Measurements from ENCODE around the gene TMED9.
A peak's percentile ranks its signal among the peaks of the same experiment; 100 is the strongest.

Gene TMED9

DNA sequence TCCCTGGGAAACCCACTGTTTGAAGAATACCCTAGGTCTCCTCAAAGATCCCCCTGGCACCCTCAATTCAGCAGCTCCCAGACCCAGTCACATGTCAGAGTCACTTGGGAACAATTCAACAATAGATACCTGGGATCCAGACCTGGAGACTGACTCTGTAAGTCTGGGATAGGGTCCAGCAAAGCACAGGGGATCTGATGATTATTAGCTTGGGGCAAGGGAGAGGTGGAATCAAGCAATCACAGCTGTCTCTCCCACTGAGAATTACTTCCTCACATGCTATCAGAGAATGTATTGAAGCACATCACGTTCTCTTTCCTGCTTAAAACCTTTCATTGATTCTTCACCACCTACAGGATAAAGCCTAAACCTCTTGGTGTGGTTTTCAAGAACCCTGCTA lies 43.5 kb upstream of the TMED9 start:
- Histone ChIP-seq H3K36me3 (peaks cover 0 to 6% (median 0%) of the 10 kb centered on the region in 3 donors), H3K9me3 (no peaks in the 10 kb centered on the region), H3K4me1 (peaks cover 0 to 87% (median 59%) of the 10 kb centered on the region in 4 donors), H3K27me3 (no peaks in the 10 kb centered on the region), H3K27ac (peak overlapping the region in 1 of 2 donors; percentile 51), H3K4me3 (no peak overlapping the region)
- intact Hi-C loops (cut with DNase I; ENCODE audit: low total_unique reads), result no loop called here
- TF ChIP-seq, protein P1, sequence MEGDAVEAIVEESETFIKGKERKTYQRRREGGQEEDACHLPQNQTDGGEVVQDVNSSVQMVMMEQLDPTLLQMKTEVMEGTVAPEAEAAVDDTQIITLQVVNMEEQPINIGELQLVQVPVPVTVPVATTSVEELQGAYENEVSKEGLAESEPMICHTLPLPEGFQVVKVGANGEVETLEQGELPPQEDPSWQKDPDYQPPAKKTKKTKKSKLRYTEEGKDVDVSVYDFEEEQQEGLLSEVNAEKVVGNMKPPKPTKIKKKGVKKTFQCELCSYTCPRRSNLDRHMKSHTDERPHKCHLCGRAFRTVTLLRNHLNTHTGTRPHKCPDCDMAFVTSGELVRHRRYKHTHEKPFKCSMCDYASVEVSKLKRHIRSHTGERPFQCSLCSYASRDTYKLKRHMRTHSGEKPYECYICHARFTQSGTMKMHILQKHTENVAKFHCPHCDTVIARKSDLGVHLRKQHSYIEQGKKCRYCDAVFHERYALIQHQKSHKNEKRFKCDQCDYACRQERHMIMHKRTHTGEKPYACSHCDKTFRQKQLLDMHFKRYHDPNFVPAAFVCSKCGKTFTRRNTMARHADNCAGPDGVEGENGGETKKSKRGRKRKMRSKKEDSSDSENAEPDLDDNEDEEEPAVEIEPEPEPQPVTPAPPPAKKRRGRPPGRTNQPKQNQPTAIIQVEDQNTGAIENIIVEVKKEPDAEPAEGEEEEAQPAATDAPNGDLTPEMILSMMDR (IDR thresholded peaks at IDR 0.05), result no peak
- DNase-seq, result no peak

DNA sequence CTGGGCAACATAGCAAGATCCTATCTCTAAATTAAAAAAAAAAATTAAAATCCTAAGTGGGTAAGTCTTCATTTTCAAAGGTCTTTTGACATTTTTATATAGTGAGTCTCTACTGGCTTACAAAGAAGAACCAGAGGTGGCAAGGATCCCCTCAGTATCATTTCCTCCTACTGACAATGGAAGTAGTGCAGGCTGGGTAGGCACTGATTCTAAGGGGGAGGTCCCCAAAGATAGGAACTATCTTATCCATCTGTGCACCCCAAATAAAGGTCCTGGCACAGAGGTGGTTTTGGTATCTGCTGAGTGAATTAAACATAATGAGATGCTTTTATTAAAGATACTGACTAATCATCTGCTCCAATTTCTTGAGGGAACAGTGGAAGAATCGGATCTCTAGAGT lies 41.9 kb upstream of the TMED9 start:
- DNase-seq, result no peak
- intact Hi-C loops (cut with DNase I; ENCODE audit: low total_unique reads), result no loop called here
- peaks cover 0 to 6% (median 0%) of the 10 kb centered on the region in 3 donors for H3K36me3 ChIP-seq
- H3K27ac ChIP-seq, result peak overlapping the region in 1 of 2 donors; percentile 10
- no peak overlapping the region for H3K4me3 ChIP-seq
- TF ChIP-seq, protein P1 (IDR thresholded peaks at IDR 0.05), result no peak
- H3K27me3 ChIP-seq, result no peaks in the 10 kb centered on the region
- H3K4me1 ChIP-seq, result peaks cover 0 to 71% (median 47%) of the 10 kb centered on the region in 4 donors
- no peaks in the 10 kb centered on the region for H3K9me3 ChIP-seq

DNA sequence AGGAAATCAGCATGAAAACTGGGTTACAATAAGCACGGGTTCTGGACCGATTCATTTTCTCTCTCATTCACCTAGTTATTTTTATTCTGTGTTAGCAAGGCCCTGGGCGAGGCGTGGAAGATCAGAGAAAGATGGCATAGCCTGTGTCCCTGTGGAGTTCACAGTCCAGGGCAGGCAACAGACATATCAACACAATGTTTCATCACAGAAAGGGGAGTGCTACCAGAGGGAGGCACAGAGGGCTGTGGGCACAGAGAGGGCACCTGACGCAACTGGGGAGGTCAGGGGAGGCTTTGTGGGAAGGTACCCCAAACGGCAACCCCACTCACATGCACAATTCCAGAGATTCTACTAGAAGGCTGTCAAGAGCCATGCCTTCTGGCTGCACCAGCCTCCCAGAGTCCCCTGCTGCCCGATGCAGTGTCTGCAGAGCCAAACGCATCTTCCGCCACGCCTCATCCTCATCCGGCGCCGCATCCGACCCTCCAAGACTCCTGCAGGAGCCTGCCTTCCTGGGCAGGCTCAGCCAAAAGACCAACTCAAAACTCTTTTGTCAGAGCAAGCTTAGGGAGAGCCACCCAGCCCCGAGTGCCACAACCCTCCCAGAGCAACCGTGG lies 39.1 kb upstream of the TMED9 start:
- DNase-seq, result no peak
- H3K4me1 ChIP-seq, result peaks cover 0 to 46% (median 24%) of the 10 kb centered on the region in 4 donors
- intact Hi-C loops (cut with DNase I; ENCODE audit: low total_unique reads), result no loop called here
- H3K36me3 ChIP-seq, result peaks cover 0 to 6% (median 0%) of the 10 kb centered on the region in 3 donors
- peak overlapping the region; percentile 98 to 100 for H3K4me3 ChIP-seq
- TF ChIP-seq, protein P1 (IDR thresholded peaks at IDR 0.05), result no peak
- H3K27me3 ChIP-seq, result no peaks in the 10 kb centered on the region
- peak overlapping the region; percentile 92 to 95 for H3K27ac ChIP-seq
- no peaks in the 10 kb centered on the region for H3K9me3 ChIP-seq

DNA sequence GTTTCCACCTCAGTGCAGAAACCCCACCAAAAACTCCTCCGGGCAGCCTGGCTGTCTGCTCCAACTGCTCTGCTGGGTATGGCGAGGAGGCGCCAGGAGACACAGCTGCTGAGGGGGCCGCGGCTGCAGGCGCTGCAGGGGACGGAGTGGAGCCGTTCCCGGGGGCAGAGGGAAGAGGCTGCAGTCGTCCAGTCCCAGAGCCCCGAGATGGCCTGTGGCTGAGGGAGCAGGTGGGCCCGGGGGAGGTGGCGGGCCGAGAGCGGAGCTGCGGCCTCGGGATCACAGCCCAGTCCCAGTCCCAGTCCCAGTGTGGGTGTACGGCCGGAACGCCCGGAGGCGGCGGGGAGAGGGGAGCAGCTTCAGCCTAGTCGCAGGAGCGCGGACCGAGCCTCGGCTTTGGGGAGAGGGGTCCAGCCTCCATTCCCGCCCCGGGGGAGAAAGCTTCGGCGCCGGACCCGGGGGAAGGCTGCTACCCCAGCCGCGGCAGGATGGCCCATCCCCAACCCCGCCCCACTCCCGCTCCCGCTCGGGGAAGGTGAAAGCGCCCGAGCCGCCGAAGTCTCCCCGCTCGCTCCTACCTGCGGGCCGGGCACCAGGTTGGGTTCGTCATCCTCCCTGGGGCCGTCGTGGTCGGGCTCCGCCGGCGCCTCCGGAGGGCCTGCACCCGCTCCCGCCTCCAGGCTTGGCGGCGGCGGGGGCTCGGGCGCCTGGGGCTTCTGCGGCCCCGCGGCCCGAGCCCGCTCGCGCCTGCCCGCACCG lies 38.2 kb upstream of the TMED9 start:
- intact Hi-C loops (cut with DNase I; ENCODE audit: low total_unique reads), result no loop called here
- H3K27me3 ChIP-seq, result no peaks in the 10 kb centered on the region
- H3K9me3 ChIP-seq, result no peaks in the 10 kb centered on the region
- H3K4me3 ChIP-seq, result peak overlapping the region; percentile 98 to 100
- peak in 1 of 2 donors; percentile 77 for DNase-seq
- peaks cover 0 to 37% (median 19%) of the 10 kb centered on the region in 4 donors for H3K4me1 ChIP-seq
- H3K36me3 ChIP-seq, result peaks cover 0 to 6% (median 0%) of the 10 kb centered on the region in 3 donors
- TF ChIP-seq, protein P1 (IDR thresholded peaks at IDR 0.05), result no peak
- H3K27ac ChIP-seq, result peak overlapping the region; percentile 92 to 95

DNA sequence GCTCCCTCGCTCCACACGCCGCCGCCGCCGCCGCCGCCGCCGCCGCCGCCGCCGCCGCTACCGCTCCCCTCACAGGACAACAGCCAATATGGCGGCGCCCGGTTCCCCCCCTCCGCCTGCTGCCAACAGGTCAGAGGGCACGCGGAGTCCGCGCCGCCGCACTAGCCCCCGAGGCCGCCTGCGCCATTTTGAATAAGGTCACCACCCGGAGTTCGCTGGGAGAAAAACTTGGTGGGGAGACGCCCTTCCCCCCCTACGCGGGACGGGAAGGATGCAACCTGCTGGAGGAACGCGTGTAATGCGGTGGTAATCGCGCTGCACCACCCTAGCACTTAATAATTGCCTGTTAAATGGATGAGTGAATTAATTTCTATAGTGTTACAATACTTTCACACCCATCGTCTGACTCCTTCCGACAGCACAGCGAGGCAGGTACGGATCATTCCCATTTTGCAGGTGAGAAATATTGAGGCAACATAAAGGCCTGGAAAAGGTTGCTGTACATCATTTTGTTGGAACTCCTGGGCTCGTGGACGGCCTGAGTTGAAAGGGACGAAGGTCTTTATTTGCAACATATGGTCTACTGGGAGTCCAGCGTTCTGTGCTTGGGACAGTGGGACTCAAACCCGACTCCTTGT lies 37.4 kb upstream of the TMED9 start, which contains the start of gene FAM193B:
Gene FAM193B (minus strand): TSS at position 90 of the 638 bp plus-strand sequence. CDS start 105 bp downstream, outside the sequence.
- Histone ChIP-seq H3K27ac (peak within 1 kb of the TSS; percentile 92 to 95), H3K9me3 (no peaks in the 10 kb centered on the region), H3K36me3 (peaks cover 0 to 6% (median 0%) of the 10 kb centered on the region in 3 donors), H3K4me3 (peak within 1 kb of the TSS; percentile 98 to 100), H3K4me1 (peaks cover 0 to 36% (median 18%) of the 10 kb centered on the region in 4 donors), H3K27me3 (no peaks in the 10 kb centered on the region)
- TF ChIP-seq, protein P1 (IDR thresholded peaks at IDR 0.05), result peak in 1 of 2 experiments; percentile 31
- peak; percentile 91 to 95 for DNase-seq
- intact Hi-C loops (cut with DNase I; ENCODE audit: low total_unique reads), result loop anchor here (5.0 kb wide), 1 partner anchor 48 kb away; the partner anchor contains the start of gene B4GALT7

Data from tibial artery (tissue), 4 donors.